HG03039 (cell line): ENCODE data around the gene ANKH.
"Not testable (repeated sequence)": the region's sequence is repeated elsewhere in the genome, so short reads cannot be mapped to it uniquely, and the experiment has no call there.

ENCODE experiments used
- ATAC-seq: cut with Tn5 transposase; IDR thresholded peaks from one replicate; pipeline ENCODE4 v1.9.1; 2021; ENCODE audit warnings: mild to moderate bottlenecking, moderate library complexity; ENCODE audit not compliant: unreplicated experiment

ANKH gene

DNA sequence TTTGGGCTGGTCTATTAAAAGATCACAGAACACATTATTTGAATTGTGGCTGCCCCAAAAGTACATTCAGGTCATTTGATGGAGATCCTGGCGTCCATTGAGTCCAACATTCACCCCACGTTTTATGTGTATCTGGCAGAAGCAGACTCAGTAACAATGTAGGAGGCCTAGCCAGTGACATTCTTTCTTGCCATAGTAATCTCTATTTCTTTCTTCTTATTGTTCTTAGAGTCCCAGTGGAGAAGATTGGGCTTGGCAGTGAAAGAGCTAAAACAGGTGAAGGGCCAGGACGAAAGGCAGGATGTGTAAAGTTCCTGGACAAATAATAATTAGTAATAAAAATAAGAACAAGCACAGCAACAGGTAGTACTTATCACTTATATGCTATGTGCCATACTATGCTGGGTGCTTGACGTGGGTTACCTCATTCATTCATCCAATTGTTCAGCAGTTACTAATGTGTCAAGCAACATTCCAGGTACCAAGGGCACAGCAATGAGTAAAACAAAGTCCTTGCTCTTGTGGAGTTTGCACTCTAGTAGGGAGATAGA is 12.6 kb upstream of the ANKH start:
- no peak for ATAC-seq

DNA sequence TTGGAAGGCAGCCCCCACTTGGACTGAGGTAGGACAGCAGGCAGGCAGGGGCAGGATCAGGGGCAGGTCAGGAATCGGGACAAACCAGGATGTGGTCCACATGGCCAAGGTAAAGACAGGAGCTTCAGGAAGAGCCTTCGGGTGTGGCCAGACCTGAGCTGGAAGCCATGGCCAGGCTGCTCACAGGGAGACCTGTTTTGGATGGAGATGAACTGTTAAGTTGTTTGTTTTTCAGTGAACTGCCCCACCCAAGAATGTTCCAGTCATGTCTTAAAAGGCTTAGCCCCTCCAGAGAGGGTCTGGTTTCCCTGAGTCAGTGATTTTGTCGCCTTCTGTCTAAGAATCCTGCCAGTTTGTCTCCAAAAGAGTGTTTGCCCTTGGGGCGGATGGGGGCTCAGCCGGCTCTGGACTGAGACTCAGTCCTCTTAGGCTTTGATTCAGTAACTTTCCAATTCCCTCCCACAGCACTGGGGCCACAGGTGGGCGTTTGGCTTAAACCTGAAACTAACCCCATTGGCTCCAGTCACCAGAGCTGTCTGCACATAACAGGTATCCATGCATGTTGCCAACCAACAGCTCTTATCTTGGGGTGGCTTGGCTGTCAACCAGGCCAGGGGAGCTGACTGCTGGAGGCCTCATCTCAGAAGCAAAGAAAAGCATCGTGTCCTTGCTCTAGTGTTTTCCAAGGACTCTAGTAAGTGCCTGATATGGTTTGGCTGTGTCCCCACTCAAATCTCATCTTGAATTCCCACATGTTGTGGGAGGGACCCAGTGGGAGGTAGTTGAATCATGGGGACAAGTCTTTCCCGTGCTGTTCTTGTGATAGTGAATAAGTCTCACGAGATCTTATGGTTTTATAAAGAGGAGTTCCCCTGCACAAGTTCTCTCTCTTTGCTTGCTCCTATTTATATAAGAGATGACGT is 11.3 kb upstream of the ANKH start:
- no peak for ATAC-seq

DNA sequence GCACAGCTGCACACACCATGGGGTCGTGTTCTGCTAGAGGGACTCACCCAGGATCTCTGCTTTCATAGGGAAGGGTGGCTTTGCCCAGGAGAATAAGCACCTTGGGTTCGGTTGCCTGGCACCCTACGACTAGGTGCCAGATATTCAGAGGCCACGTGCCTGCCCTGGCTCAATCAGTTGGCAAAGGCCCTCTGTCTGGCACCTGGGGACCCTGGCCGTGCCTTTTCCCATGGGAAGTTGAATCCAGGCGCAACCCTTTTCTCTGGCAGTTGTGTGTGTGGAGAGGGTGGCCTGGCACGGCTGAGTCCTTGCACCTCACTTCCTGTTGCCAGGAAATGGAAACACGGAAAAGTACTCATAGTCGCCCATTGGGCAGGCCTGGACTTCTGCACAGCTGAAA is 10.2 kb upstream of the ANKH start:
- ATAC-seq = no peak

- ATAC-seq = no peak
Observed at GRCh38 chr5:14880688-14881087, 9.1 kb upstream of the ANKH start.

- ATAC-seq = no peak
Observed at GRCh38 chr5:14879937-14880589, 8.5 kb upstream of the ANKH start.

- ATAC-seq = no peak
Observed at GRCh38 chr5:14879393-14879792, 7.8 kb upstream of the ANKH start.

- not testable (repeated sequence) for ATAC-seq
Observed at GRCh38 chr5:14878192-14878591, 6.6 kb upstream of the ANKH start.

GRCh38 chr5:14876095-14876494 is 4.5 kb upstream of the ANKH start:
- no peak for ATAC-seq

GRCh38 chr5:14873790-14874189 is 2.2 kb upstream of the ANKH start:
- no peak for ATAC-seq

DNA sequence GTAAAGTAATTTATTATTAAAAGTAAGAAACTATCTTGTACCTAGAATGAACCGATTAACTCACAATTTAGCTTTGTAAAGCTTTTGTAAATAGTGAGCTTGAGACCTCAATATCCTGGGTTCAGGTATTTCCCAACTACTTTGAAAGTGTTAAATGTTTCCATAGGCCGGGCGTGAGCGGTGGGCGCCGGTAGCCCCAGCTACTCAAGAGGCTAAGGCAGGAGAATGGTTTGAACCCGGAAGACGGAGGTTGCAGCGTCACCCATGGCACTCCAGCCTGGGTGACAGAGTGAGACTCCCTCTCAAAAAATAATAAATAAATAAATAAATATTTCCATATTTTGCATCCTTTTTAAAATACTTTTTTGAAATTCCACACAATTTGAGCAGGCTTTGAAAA is 1.5 kb upstream of the ANKH start:
- ATAC-seq = no peak

DNA sequence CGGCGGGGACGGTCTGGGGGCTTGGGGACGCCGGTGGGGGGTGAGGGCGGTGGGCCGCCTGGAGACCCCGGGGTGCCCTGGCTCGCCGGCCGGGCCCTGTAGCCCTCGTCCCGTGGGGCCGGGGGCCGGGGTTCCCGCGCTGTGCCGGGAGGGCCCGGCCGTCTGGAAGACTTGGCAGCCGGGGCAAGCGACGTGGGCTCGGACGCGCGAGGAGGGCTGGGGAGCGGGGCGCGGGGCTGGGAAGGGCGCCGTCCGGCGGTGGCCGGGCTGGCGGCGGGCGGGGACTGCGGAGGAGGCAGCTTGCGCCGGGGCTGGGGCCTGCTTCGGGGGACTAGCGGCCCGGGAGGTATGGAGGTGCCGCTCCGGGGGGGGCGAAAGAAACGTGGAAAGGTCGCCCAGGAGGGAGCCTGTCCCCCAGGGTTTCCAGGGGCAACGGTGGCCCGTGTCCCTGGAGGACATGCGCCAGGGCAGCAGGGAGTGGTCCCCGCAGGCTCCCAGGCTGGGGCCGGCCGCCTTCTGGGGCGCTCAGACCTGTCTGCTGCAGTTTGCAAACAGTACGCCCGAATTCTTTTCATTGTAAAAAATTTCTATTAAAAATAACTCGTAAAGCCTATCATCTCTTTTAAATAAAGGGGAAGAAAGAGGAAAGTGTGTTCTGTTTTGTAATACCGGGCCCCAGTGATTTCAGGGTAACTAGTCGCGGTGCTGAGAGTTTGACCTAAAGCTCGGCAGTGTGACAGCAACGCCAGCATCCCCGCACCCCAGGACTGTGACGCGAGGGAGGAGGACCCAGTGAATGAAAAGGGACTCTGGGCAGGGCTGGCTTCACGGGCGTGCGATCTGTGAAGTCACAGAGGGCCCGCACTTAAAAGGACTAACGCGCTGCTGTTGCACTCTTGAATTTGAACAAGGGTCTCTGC is 752 bp upstream of the ANKH start:
- ATAC-seq = peak; percentile 43

DNA sequence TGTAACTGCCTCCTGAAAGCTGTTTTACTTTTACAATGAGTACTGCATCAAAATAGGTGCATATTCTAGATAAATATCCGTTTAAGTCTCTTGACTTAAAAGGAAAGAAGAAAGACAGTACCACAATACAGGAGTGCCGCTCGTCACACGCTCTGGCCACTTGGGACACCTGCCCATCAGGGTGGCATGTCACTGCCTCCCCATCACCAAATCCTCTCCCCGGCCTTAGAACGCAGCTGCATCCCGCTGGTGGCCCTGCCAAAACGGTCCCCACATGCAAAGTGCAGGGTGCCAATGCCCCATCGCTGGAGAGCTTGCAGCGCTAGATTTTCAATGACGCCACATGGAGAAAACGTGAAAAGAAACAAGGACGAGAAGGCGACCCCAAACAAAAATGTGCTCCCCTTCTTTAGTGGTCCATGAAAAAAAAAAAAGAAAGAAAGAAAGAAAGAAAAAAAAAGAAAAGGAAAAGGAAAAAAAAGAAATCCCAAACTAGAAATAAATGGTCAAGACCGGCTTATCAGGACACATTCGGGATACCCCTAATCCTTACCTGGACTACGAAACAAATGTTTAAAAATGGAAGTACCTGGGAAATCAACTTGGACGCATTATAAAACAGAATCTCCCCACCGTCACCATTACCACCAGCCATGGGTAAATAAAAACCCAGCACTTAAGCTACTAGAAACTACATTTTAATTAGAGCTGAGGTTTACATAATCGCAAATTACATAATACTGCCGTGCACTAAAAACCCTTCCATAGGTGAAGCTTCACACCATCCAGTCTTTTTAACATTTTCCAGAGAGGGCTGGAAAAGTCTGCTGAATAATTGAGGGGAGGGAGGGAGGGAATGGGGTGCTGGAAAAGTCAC is 1.0 kb downstream of the ANKH start:
- ATAC-seq = no peak

DNA sequence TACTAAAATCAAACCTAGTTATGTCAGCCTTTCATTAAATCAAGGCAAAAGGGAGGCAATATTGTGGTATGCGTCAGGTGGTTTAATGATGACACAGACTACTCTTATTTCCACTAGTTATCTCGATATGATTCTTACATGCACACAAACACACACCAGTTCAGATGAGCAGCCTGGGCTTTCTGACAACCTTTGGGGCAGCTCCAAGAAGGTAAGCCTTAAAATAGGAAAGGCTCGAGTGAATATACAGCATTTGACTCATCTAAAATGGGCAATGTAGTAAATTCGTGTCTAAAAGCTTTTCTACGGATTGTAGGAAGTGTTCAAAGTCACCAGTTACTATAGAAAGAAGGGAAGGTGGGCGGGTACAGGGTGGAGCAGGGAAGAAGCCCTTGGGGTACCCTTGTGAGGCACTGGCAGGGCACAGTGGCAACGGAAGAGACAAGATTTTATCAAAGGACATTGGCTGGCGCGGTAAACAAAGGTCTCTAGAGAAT is 1.9 kb downstream of the ANKH start:
- no peak for ATAC-seq

- ATAC-seq = no peak
Observed at GRCh38 chr5:14869233-14869632, 2.3 kb downstream of the ANKH start.

- ATAC-seq = no peak
Observed at GRCh38 chr5:14868771-14869170, 2.8 kb downstream of the ANKH start.

DNA sequence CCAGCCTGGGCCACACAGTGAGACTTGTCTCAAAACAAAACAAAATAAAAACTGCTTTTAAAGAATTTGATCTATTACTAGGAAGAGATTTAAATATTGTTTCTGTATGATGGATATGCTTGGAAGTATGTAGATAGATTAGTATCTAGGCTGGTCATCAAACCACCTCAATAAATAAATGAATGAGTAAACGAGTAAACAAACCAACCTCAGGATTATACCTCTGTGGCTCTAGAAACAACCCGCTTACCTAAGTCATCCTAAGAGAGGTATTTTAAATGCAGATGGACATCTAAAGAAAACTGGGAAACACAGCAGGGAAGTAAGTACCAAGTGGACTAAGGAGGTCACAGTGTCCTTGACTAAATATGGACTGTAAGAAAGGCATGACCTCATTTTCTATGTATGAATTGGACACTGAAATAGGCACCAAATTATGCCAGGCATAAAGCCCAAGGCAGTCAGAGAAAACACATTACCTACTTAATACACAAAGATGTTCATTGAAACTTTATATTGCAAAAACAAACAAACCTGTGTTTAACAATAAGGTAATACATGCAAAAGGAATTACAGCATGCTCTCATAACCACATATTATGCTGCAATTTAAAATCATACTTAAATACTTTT is 7.3 kb downstream of the ANKH start:
- no peak for ATAC-seq

DNA sequence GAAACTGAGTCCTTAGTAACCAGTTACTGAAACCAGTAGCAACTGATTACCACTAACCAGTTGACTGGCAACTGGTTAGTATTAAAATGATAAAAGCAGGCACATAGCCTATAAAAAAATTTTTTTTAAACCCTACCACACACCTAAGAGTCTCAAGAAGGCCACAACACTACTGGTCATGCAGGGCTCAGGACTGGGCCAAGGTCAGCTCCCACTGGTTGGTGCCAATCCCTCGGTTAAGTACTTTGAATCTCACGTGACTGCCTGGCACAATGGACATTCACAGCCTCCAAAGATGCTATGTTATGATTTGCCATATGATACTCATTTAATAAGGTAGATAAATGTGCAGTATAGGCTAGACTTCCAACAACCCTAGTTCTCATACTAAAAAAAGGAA is 8.5 kb downstream of the ANKH start:
- no peak for ATAC-seq

DNA sequence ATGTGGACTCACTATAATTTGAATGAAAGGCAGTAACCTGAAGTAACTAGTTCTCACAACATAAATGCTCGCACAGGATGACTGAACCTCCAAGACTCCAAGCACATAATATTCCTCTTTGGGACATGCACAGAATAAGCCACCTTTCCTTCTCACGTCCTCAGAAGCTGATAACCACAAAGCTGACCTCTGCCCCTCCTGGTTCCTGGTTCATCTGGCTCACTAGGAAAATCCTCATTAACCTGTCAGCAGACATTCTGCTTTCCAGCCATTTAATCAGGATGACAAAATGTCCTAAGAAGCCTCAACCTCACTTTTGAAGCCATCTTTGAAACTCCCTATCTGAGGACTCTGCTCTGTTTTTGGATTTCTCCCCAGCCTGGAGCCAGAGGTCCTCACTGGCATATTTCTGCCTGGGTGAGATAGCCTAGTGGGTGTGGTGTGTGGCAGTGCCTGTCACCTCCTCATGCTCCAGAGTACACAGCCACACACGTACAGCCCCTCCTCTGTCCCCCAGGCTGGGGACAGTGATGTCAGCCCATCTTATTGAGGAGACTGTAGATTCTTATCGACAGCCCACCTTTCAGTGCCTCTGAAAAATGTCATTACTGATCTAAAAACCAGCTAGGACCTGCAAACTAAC is 10.3 kb downstream of the ANKH start:
- no peak for ATAC-seq

DNA sequence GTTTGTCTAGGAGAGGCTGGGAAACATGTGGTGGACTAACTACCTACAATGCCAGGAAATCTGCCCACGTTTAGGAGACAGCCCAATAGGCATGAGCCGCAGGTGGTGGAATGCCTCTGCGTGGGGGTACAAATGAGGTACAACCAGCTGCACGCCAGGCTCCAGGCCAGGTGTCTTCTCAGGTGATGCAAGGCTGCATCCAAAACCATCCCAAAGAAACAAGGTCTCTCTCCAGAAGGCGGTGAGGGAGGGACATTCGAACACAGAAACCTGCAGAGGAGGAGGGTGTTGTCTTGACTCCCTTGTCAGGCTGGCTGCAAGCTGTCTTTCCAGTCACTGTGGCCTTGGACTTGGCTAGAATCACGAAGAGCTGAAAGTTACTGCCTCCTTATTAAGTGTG is 11.6 kb downstream of the ANKH start:
- no peak for ATAC-seq
